K562 (cell line): Measurements from ENCODE around the gene ZYG11A. TPM values are rescaled to one million over a fixed set of nuclear protein-coding genes. Genes with fewer than 3 reads are reported as not detected.

ENCODE experiments used
- ATAC-seq: fragments of 200-7000 bp; cut with Tn5 transposase; 3 replicates; pipeline ENCODE4 v1.9.1; 2020; ENCODE audit warnings: moderate library complexity
- BruUV-seq: library from RNA; stranded (reverse); fragments of 400-500 nt; replicated peaks from 2 replicates; lab custom pipeline; 2021; lab: Mats Ljungman, UMichigan
- CTCF ChIA-PET: fragments of 300-600 bp; formaldehyde crosslinking; extraction: SDS; loops from one replicate; lab custom pipeline; 2021; ENCODE audit warnings: low intra/inter-chr PET ratio; lab: Yijun Ruan, JAX
- POLR2A ChIA-PET: fragments of 300-600, 350-650 bp; sonication (Branson Sonifier 250); formaldehyde crosslinking; extraction: SDS; loops from one replicate; lab custom pipeline; 2021; ENCODE audit warnings: antibody characterized with exemption, inconsistent platforms; lab: Yijun Ruan, JAX
- DNase-seq, 4 experiments: peaks; one replicate each; pipeline versions ENCODE4 v3.0.0 to v3.0.0-alpha.2; 2011 to 2018; ENCODE audit warnings: low spot score in 3 of 4, mixed read lengths in 3 of 4; ENCODE audit errors: extremely low read depth in 1 of 4
- FAIRE-seq: peaks from 2 replicates; lab custom pipeline; 2011; peaks lifted over from hg19 to GRCh38; lab: Jason Lieb, UNC
- H2AFZ ChIP-seq: 2 replicates; pipeline ENCODE4 v1.6.0; 2011; ENCODE audit warnings: low read depth, low read length, control low read depth, inconsistent platforms
- H3K27ac ChIP-seq: fragments of 200-600 bp; 3 replicates; pipeline ENCODE4 v1.8.0; 2011; ENCODE audit warnings: low read depth, mild to moderate bottlenecking, control low read depth, inconsistent platforms, low read length, moderate library complexity, mixed read lengths; ENCODE audit errors: extremely low read depth
- H3K27me3 ChIP-seq, 2 experiments: fragments of 300-600 bp in 1 of 2; 2 replicates in 1 of 2; 3 replicates in 1 of 2; pipeline versions ENCODE4 v1.6.0 to v1.8.0; 2011; ENCODE audit warnings: inconsistent platforms in 2 of 2, low read length in 2 of 2, mild to moderate bottlenecking in 1 of 2, mixed read lengths in 1 of 2, moderate library complexity in 1 of 2; ENCODE audit not compliant: control insufficient read depth in 2 of 2, insufficient read depth in 2 of 2
- H3K36me3 ChIP-seq: fragments of 300-600 bp; 3 replicates; pipeline ENCODE4 v1.8.0; 2011; ENCODE audit warnings: mild to moderate bottlenecking, low read length, inconsistent platforms; ENCODE audit not compliant: control insufficient read depth, insufficient read depth
- H3K4me1 ChIP-seq, 2 experiments: fragments of 200-600 bp in 1 of 2; replicated peaks in 1 of 2; 2 replicates in 1 of 2; 3 replicates in 1 of 2; pipeline versions ENCODE4 v1.5.1 to v1.8.0; 2011; ENCODE audit warnings: inconsistent platforms in 2 of 2, low read length in 2 of 2, mild to moderate bottlenecking in 1 of 2, mixed read lengths in 1 of 2, moderate library complexity in 1 of 2; ENCODE audit not compliant: control insufficient read depth in 2 of 2, insufficient read depth in 2 of 2
- H3K4me2 ChIP-seq: 2 replicates; pipeline ENCODE4 v1.6.1; 2011; ENCODE audit warnings: low read length, control low read depth, inconsistent platforms, mixed read lengths; ENCODE audit not compliant: insufficient read depth
- H3K4me3 ChIP-seq: fragments of 200-600 bp; sonication (generic), shearing (Covaris generic); 2 replicates; pipeline ENCODE4 v1.5.1; 2016; ENCODE audit warnings: control low read depth, inconsistent platforms
- H3K79me2 ChIP-seq: fragments of 200-600 bp; 3 replicates; pipeline ENCODE4 v1.8.0; 2011; ENCODE audit warnings: low read length, inconsistent platforms; ENCODE audit not compliant: control insufficient read depth, insufficient read depth
- H3K9ac ChIP-seq, 2 experiments: 2 replicates each; pipeline versions ENCODE4 v1.6.0 to v1.6.1; 2011; ENCODE audit warnings: low read depth in 2 of 2, low read length in 2 of 2, control low read depth in 1 of 2, inconsistent platforms in 1 of 2, mild to moderate bottlenecking in 1 of 2, mixed read lengths in 1 of 2; ENCODE audit not compliant: insufficient read depth in 1 of 2
- H3K9me1 ChIP-seq: one replicate; pipeline ENCODE4 v1.6.0; 2011; ENCODE audit warnings: inconsistent platforms, mild to moderate bottlenecking, low read length, moderate library complexity; ENCODE audit not compliant: control insufficient read depth, insufficient read depth
- H3K9me3 ChIP-seq: replicated peaks from 2 replicates; pipeline ENCODE4 v1.5.1; 2011; ENCODE audit warnings: low read depth, low read length, inconsistent platforms; ENCODE audit not compliant: control insufficient read depth, insufficient read depth
- H4K20me1 ChIP-seq: replicated peaks from 2 replicates; pipeline ENCODE4 v1.6.1; 2011; ENCODE audit warnings: low read length, inconsistent platforms, mixed read lengths; ENCODE audit not compliant: control insufficient read depth, insufficient read depth
- CEBPG ChIP-seq, 3 experiments: fragments of 200-800 bp in 1 of 3; sonication (Bioruptor generic) in 1 of 3; sonication (generic) in 1 of 3; formaldehyde crosslinking in 1 of 3; IDR thresholded peaks in 2 of 3; conservative IDR thresholded peaks in 1 of 3; 2 replicates each; pipeline versions ENCODE4 v1.6.1 to v1.8.0; 2016 to 2022; ENCODE audit warnings: missing compliant biosample characterization in 2 of 3, missing genetic modification characterization in 2 of 3, mild to moderate bottlenecking in 1 of 3, missing genetic modification reagents in 1 of 3
- FUS ChIP-seq: fragments of 200-400 bp; formaldehyde crosslinking; optimal IDR thresholded peaks from 2 replicates; pipeline ENCODE3; 2017; ENCODE audit warnings: low read depth, low read length
- JUN ChIP-seq, 2 experiments: sonication (generic) in 1 of 2; formaldehyde crosslinking in 1 of 2; IDR thresholded peaks; 2 replicates each; pipeline versions ENCODE4 v1.6.1 to v1.8.0; 2012 to 2022; ENCODE audit warnings: borderline replicate concordance in 2 of 2, mild to moderate bottlenecking in 2 of 2, improper control_type of control experiment in 1 of 2, low read depth in 1 of 2, low read length in 1 of 2, missing genetic modification reagents in 1 of 2
- KAT7 ChIP-seq: sonication (generic); formaldehyde crosslinking; IDR thresholded peaks from 2 replicates; pipeline ENCODE4 v1.8.0; 2022; ENCODE audit warnings: missing genetic modification reagents, mild to moderate bottlenecking, borderline replicate concordance
- NFE2 ChIP-seq: IDR thresholded peaks from 2 replicates; pipeline ENCODE4 v1.6.1; 2014; ENCODE audit warnings: antibody characterized with exemption, low read depth
- POLR3G ChIP-seq: IDR thresholded peaks from 2 replicates; pipeline ENCODE4 v1.6.1; 2011; ENCODE audit not compliant: insufficient read length, insufficient replicate concordance; ENCODE audit errors: extremely low read depth
- PRPF4 ChIP-seq: fragments of 200-400 bp; formaldehyde crosslinking; IDR thresholded peaks from one replicate; pipeline ENCODE4 v1.6.1; 2017; ENCODE audit warnings: low read length, low read depth, mild to moderate bottlenecking; ENCODE audit not compliant: insufficient read depth, poor library complexity, severe bottlenecking
- SPI1 ChIP-seq: IDR thresholded peaks from 2 replicates; pipeline ENCODE4 v1.6.1; 2011; ENCODE audit warnings: low read depth, low read length, control low read depth, borderline replicate concordance
- ZNF583 ChIP-seq: fragments of 250-450 bp; sonication (Bioruptor Pico); IDR thresholded peaks from 2 replicates; pipeline ENCODE4 v1.4.0; 2020
- WGBS: fragments of 100-300 bp; shearing (Covaris generic); methylation state at CpG from one replicate; pipeline ENCODE4 v1.1.6; 2016; ENCODE audit warnings: low coverage, mixed read lengths; ENCODE audit not compliant: insufficient coverage; ENCODE audit errors: missing lambda C conversion rate; 5-methylcytosine and 5-hydroxymethylcytosine counted together
- in situ Hi-C: fragments of 300-500 bp; cut with MboI; formaldehyde crosslinking; loops from 4 replicates; pipeline ENCODE4 v1.15.0; 2018; ENCODE audit warnings: inconsistent platforms, mixed read lengths
- intact Hi-C: fragments of 100-400 bp; cut with micrococcal nuclease; formaldehyde crosslinking; loops from 2 replicates; pipeline ENCODE4 v1.14.2; 2022
- polyA plus RNA-seq, 8 experiments: library from polyadenylated mRNA; depleted of rRNA in 4 of 8; stranded (reverse) in 5 of 8; unstranded in 3 of 8; fragments of >200 nt; fragmentation: Nextera tagmentation in 2 of 8; fragmentation: Illumina TruSeq in 1 of 8; extraction: Ambion mirVana in 2 of 8; extraction: Trizol in 1 of 8; gene quantifications; 2 replicates each; pipeline versions ENCODE4 v1.2.1 to v1.2.3, GENCODE V29; 2011 to 2014; ENCODE audit warnings: inconsistent platforms in 1 of 8, missing spikeins in 1 of 8
- total RNA-seq, 7 experiments: library from RNA; depleted of rRNA in 6 of 7; stranded (reverse); fragments of >200 nt in 6 of 7; fragmentation: Illumina TruSeq in 2 of 7; extraction: Trizol in 2 of 7; gene quantifications; 2 replicates each; pipeline versions ENCODE4 v1.2.1 to v1.2.3, GENCODE V29; 2011 to 2021; ENCODE audit warnings: low replicate concordance in 1 of 7
- TF ChIP-seq, protein P1 (sequence below): fragments of 450-650 bp; IDR thresholded peaks from 2 replicates; pipeline ENCODE4 v1.6.1; 2017; ENCODE audit warnings: antibody characterized with exemption

ZYG11A gene
- total and polyA plus RNA-seq, 9 of the 15 experiments (the other 6 are each of a cell fraction or from before 2014, with no cell fraction given), result 4.5 to 21.9 (median 14.0) TPM

GRCh38 chr1:52914463-52914862, 71.9 kb downstream of the ZYG11A start:
- H3K9ac ChIP-seq, result 0 out of 4 replicates have a peak overlapping the region, but pooled peaks of 1 of the 2 experiments have one; percentile 33
- H3K9me3 ChIP-seq, result no peaks in the 10 kb centered on the region
- ChIA-PET POLR2A (interaction anchor here (1.1 to 2.8 kb wide), 2 partner anchors 13 to 18 kb away, joined by 3 to 6 read pairs; no protein-coding TSS in a partner anchor), CTCF (no interaction called here)
- intact Hi-C loops (no loop called here), in situ Hi-C loops (loop anchor here (25.0 kb wide), 1 partner anchor 273 kb away; the partner anchor contains the start of gene CPT2)
- H3K4me1 ChIP-seq, result peaks cover 31 to 37% of the 10 kb centered on the region in 2 experiments
- H3K4me3 ChIP-seq, result no peak overlapping the region
- H3K4me2 ChIP-seq, result no peak overlapping the region
- no peaks in the 10 kb centered on the region for H3K36me3 ChIP-seq
- no peak for DNase-seq
- no peak for FAIRE-seq
- TF ChIP-seq CEBPG (CRISPR knock-in tag; IDR thresholded peaks at IDR 0.05) (no peak), CEBPG (tag; conservative IDR thresholded peaks at IDR 0.05 in 1 of 2, IDR thresholded peaks at IDR 0.05 in 1 of 2) (no peak), SPI1 (no peak), KAT7 (CRISPR knock-in tag) (no peak)
- no peak overlapping the region for H3K27ac ChIP-seq
- BruUV-seq, result no TSS peak
- H3K79me2 ChIP-seq, result no peaks in the 10 kb centered on the region
- no peaks in the 10 kb centered on the region for H3K27me3 ChIP-seq
- 69% methylated on average over 5 of the region's 5 CpGs for WGBS
- H2AFZ ChIP-seq, result no peak overlapping the region
- H3K9me1 ChIP-seq, result no peaks in the 10 kb centered on the region
- H4K20me1 ChIP-seq, result no peaks in the 10 kb centered on the region
- no peak for ATAC-seq

DNA sequence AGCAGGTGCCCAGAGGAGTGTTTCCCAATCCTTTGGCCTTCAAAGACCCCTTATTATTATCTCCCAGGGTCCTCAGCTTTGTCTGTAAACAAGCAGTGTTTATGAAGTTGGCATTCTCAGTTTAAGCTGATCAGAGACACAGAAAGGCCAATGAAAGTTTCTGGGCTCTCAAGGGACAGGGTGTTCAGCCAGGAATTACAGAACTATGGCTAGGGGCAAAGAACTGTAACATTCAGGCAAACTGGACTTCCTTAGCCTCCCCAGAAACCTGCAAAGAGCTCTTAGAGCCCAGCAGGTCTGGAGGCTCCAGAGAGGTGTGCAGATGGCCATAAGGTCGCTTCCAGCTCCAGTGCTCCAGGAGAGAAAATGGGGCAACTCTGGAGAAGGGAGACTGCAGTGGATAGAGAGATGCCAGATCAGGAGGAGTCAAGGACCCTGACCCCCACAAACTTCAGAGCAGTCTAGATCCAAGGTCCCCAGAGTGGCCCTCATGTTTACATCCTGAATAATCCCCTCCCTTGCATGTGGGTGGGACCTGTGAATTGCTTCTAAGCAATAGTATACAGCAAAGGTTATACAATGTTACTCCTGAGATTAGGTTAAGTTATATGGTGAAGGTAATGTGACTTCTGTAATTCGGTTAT, 72.8 kb downstream of the ZYG11A start:
- FAIRE-seq, result no peak
- no peak for ATAC-seq
- Histone ChIP-seq H3K9me3 (no peaks in the 10 kb centered on the region), H3K79me2 (no peaks in the 10 kb centered on the region), H3K36me3 (no peaks in the 10 kb centered on the region), H4K20me1 (no peaks in the 10 kb centered on the region), H3K9me1 (no peaks in the 10 kb centered on the region), H3K27me3 (no peaks in the 10 kb centered on the region), H3K4me3 (no peak overlapping the region), H3K9ac (peak overlapping the region in 1 of 2 experiments; percentile 8; a peak in 1 of 4 replicates), H3K4me1 (peaks cover 31 to 32% of the 10 kb centered on the region in 2 experiments), H3K27ac (no peak overlapping the region), H2AFZ (no peak overlapping the region), H3K4me2 (no peak overlapping the region)
- POLR2A ChIA-PET, result interaction anchor here (2.8 kb wide), 1 partner anchor 17 kb away, joined by 6 read pairs; no protein-coding TSS in a partner anchor
- DNase-seq, result no peak
- no TSS peak for BruUV-seq
- 35% methylated on average over 2 of the region's 2 CpGs for WGBS
- CTCF ChIA-PET, result no interaction called here
- intact Hi-C loops (no loop called here), in situ Hi-C loops (loop anchor here (25.0 kb wide), 1 partner anchor 272 kb away; the partner anchor contains the start of gene CPT2)
- no peak for TF ChIP-seq POLR3G
- TF ChIP-seq NFE2, result no peak
- TF ChIP-seq PRPF4, result no peak
- TF ChIP-seq JUN (IDR thresholded peaks at IDR 0.05; ENCODE audit: borderline replicate concordance, low read depth, low read length), result no peak
- no peak for TF ChIP-seq JUN (CRISPR knock-in tag; IDR thresholded peaks at IDR 0.05; ENCODE audit: borderline replicate concordance)
- TF ChIP-seq, protein P1, sequence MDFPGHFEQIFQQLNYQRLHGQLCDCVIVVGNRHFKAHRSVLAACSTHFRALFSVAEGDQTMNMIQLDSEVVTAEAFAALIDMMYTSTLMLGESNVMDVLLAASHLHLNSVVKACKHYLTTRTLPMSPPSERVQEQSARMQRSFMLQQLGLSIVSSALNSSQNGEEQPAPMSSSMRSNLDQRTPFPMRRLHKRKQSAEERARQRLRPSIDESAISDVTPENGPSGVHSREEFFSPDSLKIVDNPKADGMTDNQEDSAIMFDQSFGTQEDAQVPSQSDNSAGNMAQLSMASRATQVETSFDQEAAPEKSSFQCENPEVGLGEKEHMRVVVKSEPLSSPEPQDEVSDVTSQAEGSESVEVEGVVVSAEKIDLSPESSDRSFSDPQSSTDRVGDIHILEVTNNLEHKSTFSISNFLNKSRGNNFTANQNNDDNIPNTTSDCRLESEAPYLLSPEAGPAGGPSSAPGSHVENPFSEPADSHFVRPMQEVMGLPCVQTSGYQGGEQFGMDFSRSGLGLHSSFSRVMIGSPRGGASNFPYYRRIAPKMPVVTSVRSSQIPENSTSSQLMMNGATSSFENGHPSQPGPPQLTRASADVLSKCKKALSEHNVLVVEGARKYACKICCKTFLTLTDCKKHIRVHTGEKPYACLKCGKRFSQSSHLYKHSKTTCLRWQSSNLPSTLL, result no peak
- TF ChIP-seq FUS, result no peak
- no peak for TF ChIP-seq ZNF583 (CRISPR knock-in tag)
